Fibroblast of the aortic adventitia (primary cell): Measurements from ENCODE around the gene NTMT2. TPM values are rescaled to one million over a fixed set of nuclear protein-coding genes. Genes with fewer than 3 reads are reported as not detected.
A peak's percentile ranks its signal among the peaks of the same experiment; 100 is the strongest.

Experiments
- DNase-seq: peaks from one replicate; pipeline ENCODE4 v3.0.0-alpha.2; 2010; ENCODE audit warnings: low read depth
- H3K4me3 ChIP-seq: 2 replicates; pipeline ENCODE4 v1.5.1; 2011; ENCODE audit warnings: low read depth, mild to moderate bottlenecking, control low read depth, low read length, moderate library complexity
- CTCF ChIP-seq: IDR thresholded peaks from 2 replicates; pipeline ENCODE4 v1.5.1; 2011; ENCODE audit warnings: mild to moderate bottlenecking, low read length, control low read depth, inconsistent platforms; ENCODE audit not compliant: insufficient read depth
- total RNA-seq: library from RNA; depleted of rRNA; stranded (reverse); fragments of >200 nt; gene quantifications from 2 replicates; pipeline ENCODE4 v1.2.3, GENCODE V29; 2012; ENCODE audit warnings: low replicate concordance

The NTMT2 gene
- total RNA-seq, 1 donor: not detected

GRCh38 chr1:170196490-170197236, 50.9 kb downstream of the NTMT2 start:
- H3K4me3 ChIP-seq: no peak overlapping the region
- DNase-seq: no peak

GRCh38 chr1:170198090-170198489, 52.3 kb downstream of the NTMT2 start:
- DNase-seq: no peak
- H3K4me3 ChIP-seq: no peak overlapping the region
- TF ChIP-seq CTCF: no peak

More at GRCh38 chr1:170196490-170197236, 50.9 kb downstream of the NTMT2 start:
- no peak for TF ChIP-seq CTCF

GRCh38 chr1:170198584-170198983, 52.8 kb downstream of the NTMT2 start:
- DNase-seq: no peak
- no peak overlapping the region for H3K4me3 ChIP-seq
- TF ChIP-seq CTCF: no peak

GRCh38 chr1:170200161-170200560, 54.4 kb downstream of the NTMT2 start:
- DNase-seq: no peak
- no peak overlapping the region for H3K4me3 ChIP-seq
- no peak for TF ChIP-seq CTCF

- peak; percentile 66 for DNase-seq
- TF ChIP-seq CTCF: peak; percentile 25
These were observed 55.0 kb downstream of the NTMT2 start for GRCh38 chr1:170200621-170201397.

GRCh38 chr1:170203693-170204092, 57.9 kb downstream of the NTMT2 start:
- TF ChIP-seq CTCF: no peak
- DNase-seq: no peak
- H3K4me3 ChIP-seq: no peak overlapping the region

More at GRCh38 chr1:170200621-170201397, 55.0 kb downstream of the NTMT2 start:
- no peak overlapping the region for H3K4me3 ChIP-seq
